ENCODE measurements around the gene GOLPH3. TPM values are rescaled to one million over a fixed set of nuclear protein-coding genes. Genes with fewer than 3 reads are reported as not detected.

Gene GOLPH3
- total RNA-seq, 3 donors from 2014 or later = 83.2 to 100 (median 87.8) TPM

GRCh38 chr5:32207355-32207634 lies 33.2 kb upstream of the GOLPH3 start:
- Histone ChIP-seq H3K36me3 (no peaks in the 10 kb centered on the region), H3K4me3 (no peak overlapping the region), H3K4me1 (no peaks in the 10 kb centered on the region), H3K27me3 (no peaks in the 10 kb centered on the region), H3K9me3 (no peaks in the 10 kb centered on the region), H3K27ac (no peak overlapping the region)
- TF ChIP-seq POLR2AphosphoS5 (IDR thresholded peaks at IDR 0.05) (no peak), CTCF (IDR thresholded peaks at IDR 0.05) (no peak), POLR2A (IDR thresholded peaks at IDR 0.05) (no peak)
- intact Hi-C loops (cut with DNase I; ENCODE audit: low total_unique reads) = no loop called here
- DNase-seq (ENCODE audit: low spot score in 2 of 2) = no peak

- DNase-seq (ENCODE audit: low spot score in 2 of 2) = no peak
- no peak for TF ChIP-seq POLR2A (IDR thresholded peaks at IDR 0.05)
- no peak for TF ChIP-seq CTCF (IDR thresholded peaks at IDR 0.05)
- TF ChIP-seq POLR2AphosphoS5 (IDR thresholded peaks at IDR 0.05) = no peak
- H3K4me3 ChIP-seq = no peak overlapping the region
- no peaks in the 10 kb centered on the region for H3K9me3 ChIP-seq
- no peak overlapping the region for H3K27ac ChIP-seq
- no peaks in the 10 kb centered on the region for H3K27me3 ChIP-seq
- H3K36me3 ChIP-seq = no peaks in the 10 kb centered on the region
- intact Hi-C loops (cut with DNase I; ENCODE audit: low total_unique reads) = no loop called here
- no peaks in the 10 kb centered on the region for H3K4me1 ChIP-seq
Measured at GRCh38 chr5:32206509-32207354, 32.6 kb upstream of the GOLPH3 start.

- no peak for TF ChIP-seq POLR2A (IDR thresholded peaks at IDR 0.05)
- no peak for TF ChIP-seq POLR2AphosphoS5 (IDR thresholded peaks at IDR 0.05)
- TF ChIP-seq CTCF (IDR thresholded peaks at IDR 0.05) = no peak
- no peaks in the 10 kb centered on the region for H3K9me3 ChIP-seq
Measured at GRCh38 chr5:32206053-32206452, 31.9 kb upstream of the GOLPH3 start.

GRCh38 chr5:32202394-32202793 lies 28.3 kb upstream of the GOLPH3 start:
- no peak for TF ChIP-seq POLR2AphosphoS5 (IDR thresholded peaks at IDR 0.05)
- no peak for TF ChIP-seq POLR2A (IDR thresholded peaks at IDR 0.05)
- TF ChIP-seq CTCF (IDR thresholded peaks at IDR 0.05) = no peak
- no peak overlapping the region for H3K4me3 ChIP-seq
- H3K27me3 ChIP-seq = no peaks in the 10 kb centered on the region
- H3K9me3 ChIP-seq = no peaks in the 10 kb centered on the region
- H3K4me1 ChIP-seq = no peaks in the 10 kb centered on the region
- H3K27ac ChIP-seq = no peak overlapping the region
- intact Hi-C loops (cut with DNase I; ENCODE audit: low total_unique reads) = no loop called here
- no peak for DNase-seq (ENCODE audit: low spot score in 2 of 2)
- H3K36me3 ChIP-seq = no peaks in the 10 kb centered on the region

More at GRCh38 chr5:32206053-32206452, 31.9 kb upstream of the GOLPH3 start:
- Histone ChIP-seq H3K27ac (no peak overlapping the region), H3K4me3 (no peak overlapping the region), H3K27me3 (no peaks in the 10 kb centered on the region), H3K36me3 (no peaks in the 10 kb centered on the region), H3K4me1 (no peaks in the 10 kb centered on the region)
- no peak for DNase-seq (ENCODE audit: low spot score in 2 of 2)
- intact Hi-C loops (cut with DNase I; ENCODE audit: low total_unique reads) = no loop called here

GRCh38 chr5:32201122-32201753 lies 27.1 kb upstream of the GOLPH3 start:
- TF ChIP-seq CTCF (IDR thresholded peaks at IDR 0.05) (no peak), POLR2A (IDR thresholded peaks at IDR 0.05) (no peak), POLR2AphosphoS5 (IDR thresholded peaks at IDR 0.05) (no peak)
- Histone ChIP-seq H3K27ac (no peak overlapping the region), H3K4me1 (no peaks in the 10 kb centered on the region), H3K9me3 (no peaks in the 10 kb centered on the region), H3K4me3 (no peak overlapping the region), H3K27me3 (no peaks in the 10 kb centered on the region), H3K36me3 (no peaks in the 10 kb centered on the region)
- no peak for DNase-seq (ENCODE audit: low spot score in 2 of 2)
- intact Hi-C loops (cut with DNase I; ENCODE audit: low total_unique reads) = no loop called here
